CD4-positive, alpha-beta T cell (primary cell): ENCODE measurements around the gene SFTPB. TPM values are rescaled to one million over a fixed set of nuclear protein-coding genes. Genes with fewer than 3 reads are reported as not detected.

Experiments used
- ATAC-seq: fragments of 200-7000 bp; cut with Tn5 transposase; one replicate; pipeline ENCODE4 v1.10.0; 2022; ENCODE audit warnings: mild to moderate bottlenecking; ENCODE audit not compliant: poor library complexity
- CTCF ChIA-PET: fragments of 350-600 bp; sonication (Branson Sonifier 250); formaldehyde crosslinking; loops from one replicate; lab custom pipeline; 2021; ENCODE audit warnings: antibody characterized with exemption, inconsistent platforms; lab: Charles Lee
- POLR2A ChIA-PET: fragments of 350-600 bp; sonication (Branson Sonifier 250); formaldehyde crosslinking; loops from one replicate; lab custom pipeline; 2021; ENCODE audit warnings: antibody characterized with exemption, inconsistent platforms; lab: Charles Lee
- DNase-seq, 14 experiments: peaks; one replicate each; pipeline ENCODE4 v3.0.0-alpha.2; 2013 to 2020; ENCODE audit warnings: mixed read lengths in 2 of 14
- H3K27ac ChIP-seq, 2 donors: one replicate each; pipeline versions ENCODE4 v1.5.1 to v1.7.0; 2013; ENCODE audit warnings: low read length in 2 of 2, low read depth in 1 of 2, mild to moderate bottlenecking in 1 of 2
- H3K27me3 ChIP-seq, 2 experiments: 1 replicate in 1 of 2; 2 replicates in 1 of 2; pipeline versions ENCODE4 v1.6.1 to v1.7.0; 2013; ENCODE audit warnings: low read length in 2 of 2, control low read depth in 1 of 2, mild to moderate bottlenecking in 1 of 2, moderate library complexity in 1 of 2; ENCODE audit not compliant: insufficient read depth in 2 of 2, control insufficient read depth in 1 of 2
- H3K36me3 ChIP-seq: one replicate; pipeline ENCODE4 v1.6.1; 2013; ENCODE audit warnings: low read length, control low read depth; ENCODE audit not compliant: insufficient read depth
- H3K4me1 ChIP-seq: one replicate; pipeline ENCODE4 v1.6.1; 2013; ENCODE audit warnings: low read length, control low read depth; ENCODE audit not compliant: insufficient read depth
- H3K4me3 ChIP-seq: one replicate; pipeline ENCODE4 v1.5.1; 2013; ENCODE audit warnings: mild to moderate bottlenecking, low read length, moderate library complexity
- H3K9me3 ChIP-seq, 2 experiments: 1 replicate in 1 of 2; 2 replicates in 1 of 2; pipeline versions ENCODE4 v1.6.1 to v1.7.0; 2013; ENCODE audit warnings: low read length in 2 of 2, mild to moderate bottlenecking in 2 of 2, control low read depth in 1 of 2, moderate library complexity in 1 of 2; ENCODE audit not compliant: control insufficient read depth in 1 of 2, insufficient read depth in 1 of 2
- H3K27ac Mint-ChIP-seq: one replicate; pipeline ENCODE4 v1.8.0; 2020; ENCODE audit warnings: mixed read lengths
- H3K27me3 Mint-ChIP-seq: one replicate; pipeline ENCODE4 v1.8.0; 2021; ENCODE audit warnings: mixed read lengths
- H3K36me3 Mint-ChIP-seq: one replicate; pipeline ENCODE4 v1.8.0; 2021; ENCODE audit warnings: low read depth, mixed read lengths
- H3K4me1 Mint-ChIP-seq: one replicate; pipeline ENCODE4 v1.8.0; 2021; ENCODE audit warnings: low read depth, mixed read lengths
- H3K4me3 Mint-ChIP-seq: one replicate; pipeline ENCODE4 v1.8.0; 2020; ENCODE audit warnings: mild to moderate bottlenecking, mixed read lengths
- H3K9me3 Mint-ChIP-seq: one replicate; pipeline ENCODE4 v1.8.0; 2020; ENCODE audit warnings: mixed read lengths
- CTCF ChIP-seq: fragments of 200-600 bp; IDR thresholded peaks from one replicate; pipeline ENCODE4 v1.8.0; 2022; ENCODE audit warnings: antibody characterized with exemption, mild to moderate bottlenecking
- intact Hi-C, 2 experiments: fragments of 100-400 bp; cut with DNase I in 1 of 2; cut with micrococcal nuclease in 1 of 2; formaldehyde crosslinking; loops; one replicate each; pipeline versions ENCODE4 v1.15.1 to v1.9.0; 2023 to 2025; cut with DNase I, micrococcal nuclease
- total RNA-seq, 174 experiments: library from RNA in 2 of 174; stranded (reverse) in 2 of 174; gene quantifications; one replicate each; pipeline ENCODE4 v1.2.3 and lab custom pipeline; 2021 to 2026

The SFTPB gene
- total RNA-seq, 2 experiments from 2014 or later: not detected

GRCh38 chr2:85697716-85698115 is 29.7 kb upstream of the SFTPB start:
- POLR2A ChIA-PET: no interaction called here
- H3K36me3 ChIP-seq: no peaks in the 10 kb centered on the region

GRCh38 chr2:85697096-85697495 is 29.1 kb upstream of the SFTPB start:
- Histone ChIP-seq H3K27ac (no peak overlapping the region), H3K9me3 (no peaks in the 10 kb centered on the region), H3K4me1 (no peaks in the 10 kb centered on the region), H3K27me3 (no peaks in the 10 kb centered on the region), H3K4me3 (no peak overlapping the region), H3K36me3 (no peaks in the 10 kb centered on the region)
- H3K4me3 Mint-ChIP-seq: no peak overlapping the region
- DNase-seq (no peak), ATAC-seq (no peak)
- intact Hi-C loops: no loop called here
- H3K9me3 Mint-ChIP-seq: no peaks in the 10 kb centered on the region
- H3K27me3 Mint-ChIP-seq: no peaks in the 10 kb centered on the region
- H3K4me1 Mint-ChIP-seq: no peaks in the 10 kb centered on the region
- no peak overlapping the region for H3K27ac Mint-ChIP-seq
- POLR2A ChIA-PET: no interaction called here
- CTCF ChIA-PET: interaction anchor here (0.6 kb wide), 1 partner anchor 687 kb away, joined by 3 read pairs; no protein-coding TSS in a partner anchor
- TF ChIP-seq CTCF: no peak
- no peaks in the 10 kb centered on the region for H3K36me3 Mint-ChIP-seq

More at GRCh38 chr2:85697716-85698115, 29.7 kb upstream of the SFTPB start:
- intact Hi-C loops: no loop called here
- CTCF ChIA-PET: no interaction called here
- Mint-ChIP-seq H3K27ac (no peak overlapping the region), H3K27me3 (no peaks in the 10 kb centered on the region), H3K9me3 (no peaks in the 10 kb centered on the region), H3K4me3 (no peak overlapping the region), H3K4me1 (no peaks in the 10 kb centered on the region), H3K36me3 (no peaks in the 10 kb centered on the region)
- no peak for DNase-seq
- H3K4me3 ChIP-seq: no peak overlapping the region
- no peak for ATAC-seq
- no peaks in the 10 kb centered on the region for H3K27me3 ChIP-seq
- no peak overlapping the region for H3K27ac ChIP-seq
- no peaks in the 10 kb centered on the region for H3K9me3 ChIP-seq
- H3K4me1 ChIP-seq: no peaks in the 10 kb centered on the region
- no peak for TF ChIP-seq CTCF

GRCh38 chr2:85695691-85696668 is 28.0 kb upstream of the SFTPB start:
- H3K27me3 Mint-ChIP-seq: no peaks in the 10 kb centered on the region
- H3K4me3 Mint-ChIP-seq: no peak overlapping the region
- H3K4me1 Mint-ChIP-seq: no peaks in the 10 kb centered on the region
- Histone ChIP-seq H3K27me3 (no peaks in the 10 kb centered on the region), H3K36me3 (no peaks in the 10 kb centered on the region), H3K27ac (no peak overlapping the region), H3K9me3 (no peaks in the 10 kb centered on the region), H3K4me1 (no peaks in the 10 kb centered on the region), H3K4me3 (peak overlapping the region; percentile 28)
- intact Hi-C loops: no loop called here
- DNase-seq: no peak
- no peaks in the 10 kb centered on the region for H3K9me3 Mint-ChIP-seq
- CTCF ChIA-PET: no interaction called here
- POLR2A ChIA-PET: no interaction called here
- no peak for ATAC-seq
- no peak overlapping the region for H3K27ac Mint-ChIP-seq
- TF ChIP-seq CTCF: no peak
- H3K36me3 Mint-ChIP-seq: no peaks in the 10 kb centered on the region
